ENCODE results near the gene ASAP2. TPM values are rescaled to one million over a fixed set of nuclear protein-coding genes. Genes with fewer than 3 reads are reported as not detected.

The ASAP2 gene
- total RNA-seq, 1 donor from 2014 or later, result 45.6 TPM

DNA sequence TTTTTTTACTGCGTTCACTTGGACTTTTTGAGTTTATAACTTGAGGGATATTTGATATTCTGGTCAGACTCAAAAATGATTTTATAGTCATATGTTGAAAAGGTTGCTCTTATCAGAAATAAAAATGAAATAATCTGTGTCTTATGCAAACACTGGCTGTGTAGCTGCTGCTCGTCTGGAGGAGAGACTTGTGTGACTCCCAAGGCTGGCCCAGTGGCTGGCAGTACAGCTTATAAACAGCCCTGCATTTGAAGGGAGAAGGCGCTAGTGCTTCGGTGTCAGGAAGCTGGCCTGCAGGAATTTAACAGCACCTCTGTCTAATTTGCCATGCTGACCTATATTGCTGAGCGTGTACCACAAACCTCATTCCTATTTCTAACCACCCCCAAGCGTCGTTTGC, 74.5 kb downstream of the ASAP2 start:
- no peak overlapping the region for H3K27ac Mint-ChIP-seq
- TF ChIP-seq, protein P1, sequence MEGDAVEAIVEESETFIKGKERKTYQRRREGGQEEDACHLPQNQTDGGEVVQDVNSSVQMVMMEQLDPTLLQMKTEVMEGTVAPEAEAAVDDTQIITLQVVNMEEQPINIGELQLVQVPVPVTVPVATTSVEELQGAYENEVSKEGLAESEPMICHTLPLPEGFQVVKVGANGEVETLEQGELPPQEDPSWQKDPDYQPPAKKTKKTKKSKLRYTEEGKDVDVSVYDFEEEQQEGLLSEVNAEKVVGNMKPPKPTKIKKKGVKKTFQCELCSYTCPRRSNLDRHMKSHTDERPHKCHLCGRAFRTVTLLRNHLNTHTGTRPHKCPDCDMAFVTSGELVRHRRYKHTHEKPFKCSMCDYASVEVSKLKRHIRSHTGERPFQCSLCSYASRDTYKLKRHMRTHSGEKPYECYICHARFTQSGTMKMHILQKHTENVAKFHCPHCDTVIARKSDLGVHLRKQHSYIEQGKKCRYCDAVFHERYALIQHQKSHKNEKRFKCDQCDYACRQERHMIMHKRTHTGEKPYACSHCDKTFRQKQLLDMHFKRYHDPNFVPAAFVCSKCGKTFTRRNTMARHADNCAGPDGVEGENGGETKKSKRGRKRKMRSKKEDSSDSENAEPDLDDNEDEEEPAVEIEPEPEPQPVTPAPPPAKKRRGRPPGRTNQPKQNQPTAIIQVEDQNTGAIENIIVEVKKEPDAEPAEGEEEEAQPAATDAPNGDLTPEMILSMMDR (conservative IDR thresholded peaks at IDR 0.05), result no peak
- H3K9me3 Mint-ChIP-seq, result no peaks in the 10 kb centered on the region
- no peak overlapping the region for H3K4me3 Mint-ChIP-seq
- H3K27me3 Mint-ChIP-seq, result no peaks in the 10 kb centered on the region
- DNase-seq (ENCODE audit: extremely low spot score, unreplicated experiment), result no peak
- peaks cover 16% of the 10 kb centered on the region for H3K36me3 Mint-ChIP-seq
- H3K4me1 Mint-ChIP-seq (ENCODE audit: unreplicated experiment), result peaks cover 53% of the 10 kb centered on the region

DNA sequence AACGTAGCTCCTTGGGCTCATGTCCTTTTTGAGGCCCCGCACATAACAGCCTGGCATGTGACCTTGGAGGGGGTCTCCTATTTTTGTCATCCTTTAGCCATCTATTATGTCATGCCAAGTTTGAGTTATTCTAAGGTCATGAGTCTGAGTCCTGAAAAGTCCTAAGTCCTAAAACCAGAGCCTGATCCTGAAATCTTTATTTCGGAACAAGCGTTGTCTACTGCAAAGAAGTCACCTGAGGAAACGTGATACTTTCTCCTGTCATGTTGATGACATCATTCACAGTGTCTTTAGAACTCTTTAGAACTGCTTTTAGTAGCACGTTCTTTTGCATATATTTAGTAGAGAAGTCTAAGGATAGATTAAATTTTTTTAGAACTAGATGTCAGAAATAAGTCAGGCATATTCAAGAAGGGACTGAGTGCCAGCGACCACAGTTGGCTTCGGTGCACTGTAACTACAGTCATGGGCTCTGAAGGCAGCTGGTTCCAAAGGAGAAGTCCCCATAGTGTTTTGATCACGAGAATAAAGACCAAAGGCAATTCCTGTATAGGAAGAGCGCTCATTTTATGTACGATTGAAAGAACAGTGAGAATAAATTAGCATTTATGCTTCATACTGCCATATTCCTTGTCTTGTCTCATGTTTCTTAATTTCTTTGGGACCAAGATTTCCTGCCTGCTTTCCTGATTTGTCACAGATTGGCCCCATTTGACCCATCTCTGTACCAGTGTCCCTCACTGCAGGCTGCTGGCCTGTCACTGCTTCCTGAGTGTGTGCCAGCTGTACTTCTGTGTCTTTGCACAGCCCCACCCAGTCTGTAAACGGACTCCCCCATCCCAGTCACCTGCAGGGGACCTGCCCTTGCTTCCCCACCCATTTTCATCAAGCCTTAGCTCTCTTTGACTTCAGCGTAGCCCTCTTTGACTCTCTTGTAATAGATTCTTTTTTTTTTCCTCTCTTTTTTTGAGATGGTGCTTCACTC, 75.8 kb downstream of the ASAP2 start:
- H3K27me3 Mint-ChIP-seq, result no peaks in the 10 kb centered on the region
- H3K4me3 Mint-ChIP-seq, result no peak overlapping the region
- peaks cover 3% of the 10 kb centered on the region for H3K9me3 Mint-ChIP-seq
- TF ChIP-seq, protein P1 (conservative IDR thresholded peaks at IDR 0.05), result no peak
- peaks cover 22% of the 10 kb centered on the region for H3K36me3 Mint-ChIP-seq
- H3K4me1 Mint-ChIP-seq (ENCODE audit: unreplicated experiment), result peaks cover 53% of the 10 kb centered on the region
- DNase-seq (ENCODE audit: extremely low spot score, unreplicated experiment), result no peak
- H3K27ac Mint-ChIP-seq, result peak overlapping the region; percentile 53

DNA sequence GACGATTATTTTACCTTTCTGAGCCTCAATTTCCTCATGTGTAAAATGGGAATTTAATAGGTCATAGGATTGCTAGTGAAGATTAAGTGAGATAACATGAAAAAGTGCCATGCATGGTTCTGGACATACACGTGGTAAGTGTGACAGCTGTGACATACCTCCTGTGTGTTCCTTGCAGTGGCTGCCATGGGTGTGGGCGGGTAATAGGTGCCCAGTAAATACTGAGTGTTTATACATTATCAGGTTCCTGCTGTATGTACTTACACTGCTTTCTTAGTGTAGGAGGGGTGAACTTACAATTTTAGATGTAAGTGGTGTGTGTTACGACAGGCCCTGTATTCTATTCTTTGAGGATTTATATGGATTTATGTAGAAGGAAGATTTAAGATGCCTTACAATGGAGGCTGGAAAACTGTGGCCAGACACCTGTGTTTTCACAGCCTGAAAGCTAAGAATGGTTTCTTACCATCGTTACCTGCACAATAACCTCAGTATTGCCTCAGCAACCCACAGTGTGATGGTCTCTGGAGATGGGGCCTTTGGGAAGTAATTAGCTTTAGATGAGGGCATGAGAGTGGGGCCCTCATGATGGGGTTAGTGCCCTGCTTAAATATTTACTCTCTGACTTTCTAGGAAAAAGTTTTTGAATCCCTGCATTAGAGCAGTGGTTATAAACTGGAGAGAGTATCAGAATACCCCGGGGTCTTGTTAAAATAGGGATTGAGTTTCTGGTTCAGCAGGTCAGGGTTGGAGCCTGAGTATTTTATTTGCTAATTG, 78.1 kb downstream of the ASAP2 start:
- no peak overlapping the region for H3K4me3 Mint-ChIP-seq
- H3K4me1 Mint-ChIP-seq (ENCODE audit: unreplicated experiment), result peaks cover 57% of the 10 kb centered on the region
- TF ChIP-seq, protein P1 (conservative IDR thresholded peaks at IDR 0.05), result no peak
- no peak for DNase-seq (ENCODE audit: extremely low spot score, unreplicated experiment)
- H3K27me3 Mint-ChIP-seq, result no peaks in the 10 kb centered on the region
- peaks cover 4% of the 10 kb centered on the region for H3K9me3 Mint-ChIP-seq
- H3K27ac Mint-ChIP-seq, result no peak overlapping the region
- H3K36me3 Mint-ChIP-seq, result peaks cover 36% of the 10 kb centered on the region

DNA sequence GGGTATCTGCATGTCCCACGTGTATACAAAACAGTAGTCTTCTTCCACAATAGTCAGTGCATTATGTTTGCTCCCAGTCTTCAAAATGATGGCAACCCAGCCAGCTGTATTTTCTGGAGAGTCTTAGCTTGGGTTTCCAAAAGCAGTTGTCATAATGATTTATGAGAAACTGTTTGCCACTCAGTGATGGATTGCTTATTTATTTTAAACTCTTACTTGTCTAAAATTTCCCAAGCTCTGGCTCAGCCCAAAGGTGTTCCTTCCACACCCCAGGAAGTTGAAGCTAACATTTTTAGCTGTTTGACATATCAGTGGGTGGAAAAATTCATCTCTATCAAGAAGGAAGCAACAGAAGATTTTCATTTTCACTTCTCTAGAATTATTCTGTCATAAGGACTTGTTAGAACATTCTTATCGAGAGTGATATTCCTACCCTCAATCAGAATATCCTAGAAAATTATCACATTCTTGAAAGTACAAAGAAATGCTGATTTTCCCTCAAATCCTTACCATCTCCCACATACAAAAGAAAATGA, 78.8 kb downstream of the ASAP2 start:
- no peaks in the 10 kb centered on the region for H3K27me3 Mint-ChIP-seq
- H3K27ac Mint-ChIP-seq, result no peak overlapping the region
- TF ChIP-seq, protein P1 (conservative IDR thresholded peaks at IDR 0.05), result no peak
- peaks cover 4% of the 10 kb centered on the region for H3K9me3 Mint-ChIP-seq
- H3K4me1 Mint-ChIP-seq (ENCODE audit: unreplicated experiment), result peaks cover 57% of the 10 kb centered on the region
- H3K4me3 Mint-ChIP-seq, result no peak overlapping the region
- H3K36me3 Mint-ChIP-seq, result peaks cover 36% of the 10 kb centered on the region
- no peak for DNase-seq (ENCODE audit: extremely low spot score, unreplicated experiment)

DNA sequence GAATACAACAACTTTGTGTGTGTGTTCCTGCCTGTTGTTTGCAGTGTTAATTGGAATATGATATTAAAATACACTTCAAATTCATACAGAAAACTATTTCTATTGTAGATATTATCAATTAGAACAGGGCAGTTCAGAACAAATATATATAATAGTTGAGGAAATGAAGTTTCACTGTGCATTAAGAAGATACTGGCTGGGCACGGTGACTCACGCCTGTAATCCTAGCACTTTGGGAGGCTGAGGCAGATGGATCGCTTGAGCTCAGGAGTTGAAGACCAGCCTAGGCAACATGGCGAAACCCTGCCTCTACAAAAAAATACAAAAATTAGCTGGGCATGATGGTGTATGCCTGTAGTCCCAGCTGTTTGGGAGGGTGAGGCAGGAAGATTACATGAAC, 79.3 kb downstream of the ASAP2 start:
- H3K27ac Mint-ChIP-seq, result no peak overlapping the region
- TF ChIP-seq, protein P1 (conservative IDR thresholded peaks at IDR 0.05), result no peak
- no peak for DNase-seq (ENCODE audit: extremely low spot score, unreplicated experiment)
- H3K4me3 Mint-ChIP-seq, result no peak overlapping the region
- H3K36me3 Mint-ChIP-seq, result peaks cover 36% of the 10 kb centered on the region
- H3K4me1 Mint-ChIP-seq (ENCODE audit: unreplicated experiment), result peaks cover 55% of the 10 kb centered on the region
- peaks cover 4% of the 10 kb centered on the region for H3K9me3 Mint-ChIP-seq
- H3K27me3 Mint-ChIP-seq, result no peaks in the 10 kb centered on the region

Data from type B pancreatic cell (in vitro differentiated cells).